Activated CD4-positive, alpha-beta memory T cell treated with anti-CD3 and anti-CD28 coated beads for 36 hours (primary cell): ENCODE measurements around the gene SMTNL2. TPM values are rescaled to one million over a fixed set of nuclear protein-coding genes. Genes with fewer than 3 reads are reported as not detected.
"Not testable (repeated sequence)": the region's sequence is repeated elsewhere in the genome, so short reads cannot be mapped to it uniquely, and the experiment has no call there.

Experiments
- CTCF ChIA-PET: fragments of 350-600 bp; sonication (Branson Sonifier 250); formaldehyde crosslinking; loops from one replicate; lab custom pipeline; 2021; ENCODE audit warnings: antibody characterized with exemption, inconsistent platforms; lab: Charles Lee
- POLR2A ChIA-PET: fragments of 350-600 bp; sonication (Branson Sonifier 250); formaldehyde crosslinking; loops from one replicate; lab custom pipeline; 2021; ENCODE audit warnings: antibody characterized with exemption; lab: Charles Lee
- DNase-seq: peaks from one replicate; pipeline ENCODE4 v3.0.0-alpha.2; 2020
- H3K27ac Mint-ChIP-seq: one replicate; pipeline ENCODE4 v1.8.0; 2021; ENCODE audit warnings: mixed read lengths
- H3K27me3 Mint-ChIP-seq: one replicate; pipeline ENCODE4 v1.8.0; 2021; ENCODE audit warnings: mixed read lengths
- H3K36me3 Mint-ChIP-seq: one replicate; pipeline ENCODE4 v1.8.0; 2021; ENCODE audit warnings: mixed read lengths
- H3K4me1 Mint-ChIP-seq: one replicate; pipeline ENCODE4 v1.8.0; 2021; ENCODE audit warnings: low read depth, mixed read lengths
- H3K4me3 Mint-ChIP-seq: one replicate; pipeline ENCODE4 v1.8.0; 2021; ENCODE audit warnings: mild to moderate bottlenecking, mixed read lengths
- H3K9me3 Mint-ChIP-seq: one replicate; pipeline ENCODE4 v1.8.0; 2021; ENCODE audit warnings: mixed read lengths
- intact Hi-C: fragments of 100-400 bp; cut with micrococcal nuclease; formaldehyde crosslinking; loops from one replicate; pipeline ENCODE4 v1.15.1; 2023
- total RNA-seq, 2 experiments: library from RNA; stranded (reverse); gene quantifications; one replicate each; pipeline ENCODE4 v1.2.3, GENCODE V29; 2021

SMTNL2 gene
- total RNA-seq, 2 experiments from 2014 or later = not detected

DNA sequence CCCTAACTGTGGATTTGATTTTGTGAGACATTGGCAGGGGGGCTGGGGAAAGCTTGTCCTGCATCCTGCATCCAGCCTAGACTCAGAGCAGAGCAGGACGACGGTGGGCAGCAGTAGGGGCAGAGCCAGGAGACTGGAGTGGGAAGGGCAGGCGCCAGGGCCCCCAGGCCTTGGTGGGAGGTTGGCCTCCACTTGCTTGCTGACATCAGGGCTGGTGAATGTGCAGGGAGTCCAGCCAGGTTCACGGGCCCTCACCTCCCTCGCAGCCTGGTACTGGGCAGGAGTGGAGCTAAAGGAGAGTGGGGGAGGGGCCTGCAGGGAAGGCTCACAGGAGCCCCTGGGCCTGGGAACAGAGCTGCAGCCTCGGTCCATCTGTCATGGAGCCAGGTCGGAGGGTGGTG lies 2.2 kb upstream of the SMTNL2 start:
- H3K27ac Mint-ChIP-seq = no peak overlapping the region
- peaks cover 35% of the 10 kb centered on the region for H3K27me3 Mint-ChIP-seq
- POLR2A ChIA-PET = no interaction called here
- H3K4me3 Mint-ChIP-seq = no peak overlapping the region
- H3K36me3 Mint-ChIP-seq = no peaks in the 10 kb centered on the region
- intact Hi-C loops = no loop called here
- CTCF ChIA-PET = interaction anchor here (0.9 to 1.4 kb wide), 2 partner anchors 16 to 17 kb away, joined by 4 read pairs; no protein-coding TSS in a partner anchor
- peaks cover 6% of the 10 kb centered on the region for H3K4me1 Mint-ChIP-seq
- no peak for DNase-seq
- no peaks in the 10 kb centered on the region for H3K9me3 Mint-ChIP-seq

- ChIA-PET CTCF (interaction anchor here (0.9 to 1.4 kb wide), 2 partner anchors 16 to 17 kb away, joined by 4 read pairs; no protein-coding TSS in a partner anchor), POLR2A (no interaction called here)
- no peaks in the 10 kb centered on the region for H3K36me3 Mint-ChIP-seq
- no peak overlapping the region for H3K4me3 Mint-ChIP-seq
- peaks cover 6% of the 10 kb centered on the region for H3K4me1 Mint-ChIP-seq
- intact Hi-C loops = no loop called here
- H3K9me3 Mint-ChIP-seq = no peaks in the 10 kb centered on the region
- DNase-seq = no peak
- peaks cover 35% of the 10 kb centered on the region for H3K27me3 Mint-ChIP-seq
- H3K27ac Mint-ChIP-seq = no peak overlapping the region
Measured at GRCh38 chr17:4582691-4583090, 1.6 kb upstream of the SMTNL2 start.

GRCh38 chr17:4583206-4583605 lies 1.1 kb upstream of the SMTNL2 start:
- no peak for DNase-seq
- POLR2A ChIA-PET = no interaction called here
- H3K27me3 Mint-ChIP-seq = peaks cover 35% of the 10 kb centered on the region
- no peak overlapping the region for H3K4me3 Mint-ChIP-seq
- H3K27ac Mint-ChIP-seq = no peak overlapping the region
- H3K4me1 Mint-ChIP-seq = peaks cover 6% of the 10 kb centered on the region
- H3K9me3 Mint-ChIP-seq = no peaks in the 10 kb centered on the region
- CTCF ChIA-PET = interaction anchor here (0.7 to 1.5 kb wide), 3 partner anchors 9 to 16 kb away, joined by 3 to 5 read pairs (median 4); no protein-coding TSS in a partner anchor
- intact Hi-C loops = no loop called here
- H3K36me3 Mint-ChIP-seq = no peaks in the 10 kb centered on the region

DNA sequence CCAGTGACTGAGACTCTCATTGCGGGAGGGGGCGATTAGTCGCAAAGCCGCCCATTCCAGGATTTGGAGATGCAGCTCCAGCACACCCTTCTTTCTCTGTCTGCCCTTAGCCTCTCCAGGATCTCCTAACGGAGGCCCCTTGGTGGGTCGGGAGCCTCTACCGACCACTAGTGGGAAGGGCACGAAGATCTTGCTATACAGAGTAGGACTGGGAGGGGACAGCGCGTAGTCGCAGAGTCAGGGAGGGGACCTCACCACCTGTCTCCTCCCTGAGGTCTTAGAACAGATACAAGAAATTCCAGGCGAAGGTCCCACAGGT lies 588 bp upstream of the SMTNL2 start:
- ChIA-PET CTCF (interaction anchor here (0.7 to 1.5 kb wide), 4 partner anchors 10 to 17 kb away, joined by 3 to 5 read pairs (median 4); no protein-coding TSS in a partner anchor), POLR2A (no interaction called here)
- H3K27me3 Mint-ChIP-seq = peaks cover 35% of the 10 kb centered on the region
- H3K9me3 Mint-ChIP-seq = no peaks in the 10 kb centered on the region
- H3K36me3 Mint-ChIP-seq = no peaks in the 10 kb centered on the region
- peak overlapping the region; percentile 14 for H3K4me3 Mint-ChIP-seq
- H3K27ac Mint-ChIP-seq = no peak overlapping the region
- DNase-seq = peak; percentile 21
- H3K4me1 Mint-ChIP-seq = peaks cover 6% of the 10 kb centered on the region
- intact Hi-C loops = no loop called here

DNA sequence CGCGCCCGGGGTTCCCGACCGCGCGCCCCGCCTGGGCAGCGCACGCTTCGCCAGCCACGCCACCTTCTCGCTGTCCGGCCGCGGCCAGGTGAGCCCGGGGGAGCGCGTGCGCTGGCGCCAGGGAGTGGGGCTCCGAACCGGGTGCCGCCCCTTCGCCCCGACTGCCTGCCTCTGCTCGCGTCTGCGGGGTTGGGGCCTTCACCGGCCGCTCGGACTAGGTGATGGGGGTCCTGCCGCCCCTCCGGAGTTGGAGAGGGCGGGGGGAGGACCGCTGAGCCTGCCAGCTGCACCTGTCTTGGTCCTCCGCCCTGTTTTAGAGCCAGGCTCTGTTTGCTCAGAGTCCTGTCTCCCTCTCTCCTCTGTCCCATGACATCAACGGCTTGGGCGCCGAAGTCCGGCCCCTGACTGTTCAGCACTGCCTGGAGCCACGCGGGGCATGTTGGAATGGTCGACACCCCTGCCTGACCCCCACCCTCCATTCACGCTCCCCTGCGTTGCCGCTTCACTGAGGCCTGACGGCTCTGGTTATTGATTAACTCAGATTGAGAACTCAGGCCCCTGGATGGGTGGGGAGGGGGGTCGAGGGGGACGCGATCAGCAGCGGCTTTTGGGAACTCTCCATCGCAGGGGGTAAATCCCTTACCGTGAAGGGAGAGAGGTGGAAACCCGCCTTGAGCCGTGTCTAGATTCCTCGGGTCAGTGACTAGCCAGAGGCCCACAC lies 748 bp downstream of the SMTNL2 start:
- Mint-ChIP-seq H3K27ac (no peak overlapping the region), H3K4me1 (peaks cover 6% of the 10 kb centered on the region), H3K9me3 (no peaks in the 10 kb centered on the region), H3K4me3 (no peak overlapping the region), H3K36me3 (no peaks in the 10 kb centered on the region), H3K27me3 (peaks cover 35% of the 10 kb centered on the region)
- ChIA-PET CTCF (interaction anchor here (0.6 kb wide), 1 partner anchor 13 kb away, joined by 3 read pairs; no protein-coding TSS in a partner anchor), POLR2A (no interaction called here)
- intact Hi-C loops = no loop called here
- no peak for DNase-seq

DNA sequence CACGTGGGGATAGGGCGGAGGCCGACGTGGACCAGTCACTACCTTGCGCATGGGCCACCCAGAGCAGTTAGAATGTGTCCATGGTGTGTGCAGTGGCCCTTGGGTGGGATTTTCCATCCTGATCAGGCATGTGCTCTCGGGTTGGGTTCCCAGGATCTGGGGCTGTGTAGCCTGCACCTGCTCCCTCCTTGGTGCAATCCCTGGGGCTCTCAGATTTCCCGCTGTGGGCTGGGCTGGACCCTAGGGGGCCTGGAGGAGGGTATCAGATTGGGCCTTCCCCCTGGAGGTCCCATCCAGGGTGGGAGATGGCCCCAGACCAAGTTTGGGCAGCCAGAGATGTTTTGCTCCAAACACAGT lies 1.3 kb downstream of the SMTNL2 start:
- H3K27me3 Mint-ChIP-seq = peaks cover 38% of the 10 kb centered on the region

DNA sequence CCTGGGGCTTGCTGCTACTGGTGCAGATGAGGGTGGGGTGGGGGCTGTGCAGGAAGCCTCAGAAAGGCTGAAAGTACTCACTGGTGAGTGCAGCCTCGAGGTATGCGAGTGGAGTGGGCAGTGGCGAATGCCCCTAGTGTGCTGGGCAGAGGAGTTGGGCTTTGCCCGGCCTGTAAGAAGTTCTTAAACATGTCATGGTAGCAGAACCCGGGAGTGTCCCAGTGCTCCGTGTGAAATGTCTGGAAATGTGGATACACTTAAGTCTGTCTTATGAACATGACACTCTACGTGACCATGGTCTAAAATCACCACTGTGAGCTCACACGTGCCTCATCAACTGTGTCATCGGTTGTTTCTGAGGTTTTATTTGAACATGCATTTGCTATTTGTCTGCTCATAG lies 1.7 kb downstream of the SMTNL2 start:
- Mint-ChIP-seq H3K4me3 (no peak overlapping the region), H3K9me3 (no peaks in the 10 kb centered on the region), H3K4me1 (peaks cover 6% of the 10 kb centered on the region), H3K27ac (no peak overlapping the region), H3K36me3 (no peaks in the 10 kb centered on the region), H3K27me3 (peaks cover 38% of the 10 kb centered on the region)
- ChIA-PET POLR2A (interaction anchor here (0.8 kb wide), 1 partner anchor 204 kb away, joined by 4 read pairs; no protein-coding TSS in a partner anchor), CTCF (interaction anchor here (1.0 to 3.0 kb wide), 3 partner anchors 9 to 39 kb away, joined by 3 to 14 read pairs (median 3); no protein-coding TSS in a partner anchor)
- intact Hi-C loops = no loop called here
- no peak for DNase-seq

More for the DNA sequence above, 1.3 kb downstream of the SMTNL2 start:
- Mint-ChIP-seq H3K4me1 (peaks cover 6% of the 10 kb centered on the region), H3K4me3 (no peak overlapping the region), H3K9me3 (no peaks in the 10 kb centered on the region), H3K36me3 (no peaks in the 10 kb centered on the region), H3K27ac (no peak overlapping the region)
- DNase-seq = no peak
- ChIA-PET CTCF (interaction anchor here (3.0 kb wide), 1 partner anchor 19 kb away, joined by 14 read pairs; no protein-coding TSS in a partner anchor), POLR2A (interaction anchor here (0.8 kb wide), 1 partner anchor 204 kb away, joined by 4 read pairs; no protein-coding TSS in a partner anchor)
- intact Hi-C loops = no loop called here

- Mint-ChIP-seq H3K27ac (no peak overlapping the region), H3K4me1 (peaks cover 6% of the 10 kb centered on the region), H3K9me3 (no peaks in the 10 kb centered on the region), H3K36me3 (no peaks in the 10 kb centered on the region), H3K27me3 (peaks cover 36% of the 10 kb centered on the region), H3K4me3 (no peak overlapping the region)
- intact Hi-C loops = no loop called here
- CTCF ChIA-PET = interaction anchor here (0.8 to 3.0 kb wide), 3 partner anchors 20 to 38 kb away, joined by 3 to 14 read pairs (median 3); no protein-coding TSS in a partner anchor
- POLR2A ChIA-PET = no interaction called here
- DNase-seq = no peak
Measured at GRCh38 chr17:4587195-4587594, 2.9 kb downstream of the SMTNL2 start.

DNA sequence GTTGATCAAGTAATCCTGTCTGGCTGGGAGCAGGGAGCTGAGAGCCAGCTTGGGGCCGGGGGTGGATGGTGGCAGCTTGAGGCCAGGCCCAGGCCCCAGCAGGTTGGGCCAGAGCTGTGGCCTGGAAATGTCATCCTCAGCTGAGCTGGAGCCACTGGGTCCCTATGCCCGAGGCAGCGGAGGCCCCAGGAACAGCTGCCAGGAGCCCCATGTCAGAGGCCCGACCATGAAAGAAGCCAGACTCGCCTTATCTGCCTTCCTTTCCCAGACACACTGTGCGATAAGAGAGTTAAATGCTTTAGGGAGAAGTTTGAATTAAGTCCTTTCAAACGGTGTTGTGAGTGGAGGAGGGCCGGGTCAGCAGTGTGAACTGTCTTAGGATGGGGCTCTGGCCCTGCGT lies 3.5 kb downstream of the SMTNL2 start:
- no peak for DNase-seq
- intact Hi-C loops = no loop called here
- Mint-ChIP-seq H3K27me3 (peaks cover 33% of the 10 kb centered on the region), H3K4me3 (no peak overlapping the region), H3K9me3 (no peaks in the 10 kb centered on the region), H3K27ac (no peak overlapping the region), H3K36me3 (no peaks in the 10 kb centered on the region), H3K4me1 (peaks cover 6% of the 10 kb centered on the region)
- CTCF ChIA-PET = interaction anchor here (0.8 to 3.0 kb wide), 3 partner anchors 21 to 37 kb away, joined by 3 to 14 read pairs (median 3); no protein-coding TSS in a partner anchor
- POLR2A ChIA-PET = no interaction called here

GRCh38 chr17:4588391-4588790 lies 4.1 kb downstream of the SMTNL2 start:
- intact Hi-C loops = no loop called here
- Mint-ChIP-seq H3K4me1 (peaks cover 6% of the 10 kb centered on the region), H3K27ac (no peak overlapping the region), H3K36me3 (no peaks in the 10 kb centered on the region), H3K9me3 (no peaks in the 10 kb centered on the region), H3K4me3 (no peak overlapping the region), H3K27me3 (peaks cover 29% of the 10 kb centered on the region)
- ChIA-PET CTCF (interaction anchor here (3.0 kb wide), 1 partner anchor 21 kb away, joined by 14 read pairs; no protein-coding TSS in a partner anchor), POLR2A (no interaction called here)
- no peak for DNase-seq

DNA sequence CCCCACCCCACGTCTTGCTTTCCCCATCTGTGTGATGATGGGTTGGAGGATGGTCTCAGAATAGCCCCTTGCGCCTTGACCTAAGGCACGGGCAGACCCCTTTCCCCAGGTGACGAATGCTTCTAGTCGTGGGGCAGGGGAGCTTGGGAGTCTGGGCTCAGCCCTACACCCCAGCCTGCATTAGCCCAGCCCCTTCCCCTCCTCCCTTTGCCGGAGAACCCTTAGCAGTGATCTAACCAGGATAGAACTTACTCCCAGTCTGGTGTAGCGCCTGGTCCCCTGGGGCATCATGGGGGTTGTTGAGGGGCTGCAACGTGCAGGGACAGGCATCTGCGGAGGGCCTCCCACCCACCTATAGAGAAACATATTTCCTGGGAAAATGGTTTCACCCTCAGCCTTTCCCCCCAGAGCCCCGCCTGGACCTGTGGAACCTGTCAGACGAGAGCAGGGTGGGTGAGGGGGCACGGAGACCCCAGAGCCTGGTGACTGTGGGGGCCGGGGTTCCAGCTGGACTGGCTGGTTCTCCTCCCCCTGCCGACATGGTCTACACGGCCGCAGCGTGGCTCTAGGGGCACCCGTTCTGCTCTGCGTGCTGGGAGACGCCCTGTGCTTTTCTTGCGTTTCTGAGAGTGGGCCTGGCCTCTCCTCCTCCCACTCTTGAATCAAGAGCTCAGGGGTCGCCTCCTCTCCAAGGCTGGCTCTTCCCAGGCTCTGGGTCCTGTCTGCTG lies 4.7 kb downstream of the SMTNL2 start:
- no peak overlapping the region for H3K4me3 Mint-ChIP-seq
- DNase-seq = no peak
- H3K27me3 Mint-ChIP-seq = peaks cover 23% of the 10 kb centered on the region
- POLR2A ChIA-PET = no interaction called here
- H3K36me3 Mint-ChIP-seq = no peaks in the 10 kb centered on the region
- intact Hi-C loops = no loop called here
- no peaks in the 10 kb centered on the region for H3K9me3 Mint-ChIP-seq
- CTCF ChIA-PET = interaction anchor here (1.2 to 3.0 kb wide), 2 partner anchors 22 kb away, joined by 3 to 14 read pairs; no protein-coding TSS in a partner anchor
- no peak overlapping the region for H3K27ac Mint-ChIP-seq
- peaks cover 3% of the 10 kb centered on the region for H3K4me1 Mint-ChIP-seq

GRCh38 chr17:4590042-4590441 lies 5.7 kb downstream of the SMTNL2 start:
- POLR2A ChIA-PET, H3K4me1 Mint-ChIP-seq, H3K9me3 Mint-ChIP-seq, H3K27ac Mint-ChIP-seq, H3K4me3 Mint-ChIP-seq, H3K36me3 Mint-ChIP-seq, DNase-seq, intact Hi-C loops: not testable (repeated sequence)
- peaks cover 23% of the 10 kb centered on the region for H3K27me3 Mint-ChIP-seq
- CTCF ChIA-PET = interaction anchor here (0.7 to 1.2 kb wide), 2 partner anchors 16 to 23 kb away, joined by 3 read pairs; no protein-coding TSS in a partner anchor
